ENCODE data around the gene RCL1.
"Not testable (repeated sequence)": the region's sequence is repeated elsewhere in the genome, so short reads cannot be mapped to it uniquely, and the experiment has no call there.

The RCL1 gene

DNA sequence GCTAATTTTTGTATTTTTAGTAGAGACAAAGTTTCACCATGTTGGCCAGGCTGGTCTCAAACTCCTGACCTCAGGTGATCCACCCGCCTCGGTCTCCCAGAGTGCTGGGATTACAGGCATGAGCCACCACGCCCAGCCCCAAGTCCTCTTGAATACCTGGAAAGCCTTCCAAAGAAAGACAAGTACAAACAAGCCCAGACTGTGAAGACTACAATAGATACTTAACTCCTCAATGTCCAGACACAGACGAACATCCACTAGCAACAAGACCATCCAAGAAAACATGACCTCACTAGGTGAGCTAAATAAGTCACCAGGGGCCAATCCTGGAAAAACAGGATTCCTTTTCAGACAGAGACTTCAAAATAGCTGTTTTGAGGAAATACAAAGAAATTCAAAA is 9.6 kb upstream of the RCL1 start:
- not testable (repeated sequence) for DNase-seq (ENCODE audit: low read depth in 2 of 2)

- no peak for DNase-seq (ENCODE audit: low read depth in 2 of 2)
Observed at GRCh38 chr9:4784403-4784802, 8.3 kb upstream of the RCL1 start.

DNA sequence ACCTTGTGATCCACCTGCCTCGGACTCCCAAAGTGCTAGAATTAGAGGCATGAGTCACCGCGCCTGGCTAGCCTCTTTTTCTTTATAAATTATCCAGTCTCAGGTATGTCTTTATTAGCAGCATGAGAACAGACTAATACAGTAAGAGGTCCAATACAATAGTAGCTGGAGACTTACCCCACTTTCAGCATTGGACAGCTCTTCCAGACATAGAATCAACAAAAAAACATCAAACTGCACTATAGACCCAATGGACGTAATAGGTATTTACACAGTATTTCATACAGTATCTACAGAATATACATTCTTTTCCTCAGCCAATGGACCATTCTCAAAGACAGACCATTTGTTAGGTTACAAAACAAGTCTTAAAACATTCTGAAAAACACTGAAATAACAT is 6.1 kb upstream of the RCL1 start:
- no peak for DNase-seq (ENCODE audit: low read depth in 2 of 2)

- no peak for DNase-seq (ENCODE audit: low read depth in 2 of 2)
Observed at GRCh38 chr9:4787876-4788275, 4.9 kb upstream of the RCL1 start.

DNA sequence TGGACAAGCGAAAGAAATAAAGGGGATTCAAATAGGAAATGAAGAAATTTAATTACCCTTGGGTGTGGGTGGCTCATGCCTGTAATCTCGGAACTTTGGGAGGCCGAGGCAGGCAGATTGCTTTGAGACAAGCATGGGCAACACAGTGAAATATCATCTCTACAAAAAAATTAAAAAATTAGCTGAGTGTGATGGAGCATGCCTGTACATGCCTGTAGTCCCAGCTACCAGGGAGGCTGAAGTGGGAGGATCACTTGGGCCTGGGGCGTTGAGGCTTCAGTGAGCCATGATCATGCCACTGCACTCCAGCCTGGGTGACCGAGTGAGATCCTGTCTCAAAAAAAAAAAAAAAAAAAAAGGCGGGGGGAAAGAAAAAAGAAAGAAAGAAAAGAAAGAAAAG is 4.0 kb upstream of the RCL1 start:
- no peak for DNase-seq (ENCODE audit: low read depth in 2 of 2)

- DNase-seq (ENCODE audit: low read depth in 2 of 2): no peak
Observed at GRCh38 chr9:4792054-4792571, 631 bp upstream of the RCL1 start.

DNA sequence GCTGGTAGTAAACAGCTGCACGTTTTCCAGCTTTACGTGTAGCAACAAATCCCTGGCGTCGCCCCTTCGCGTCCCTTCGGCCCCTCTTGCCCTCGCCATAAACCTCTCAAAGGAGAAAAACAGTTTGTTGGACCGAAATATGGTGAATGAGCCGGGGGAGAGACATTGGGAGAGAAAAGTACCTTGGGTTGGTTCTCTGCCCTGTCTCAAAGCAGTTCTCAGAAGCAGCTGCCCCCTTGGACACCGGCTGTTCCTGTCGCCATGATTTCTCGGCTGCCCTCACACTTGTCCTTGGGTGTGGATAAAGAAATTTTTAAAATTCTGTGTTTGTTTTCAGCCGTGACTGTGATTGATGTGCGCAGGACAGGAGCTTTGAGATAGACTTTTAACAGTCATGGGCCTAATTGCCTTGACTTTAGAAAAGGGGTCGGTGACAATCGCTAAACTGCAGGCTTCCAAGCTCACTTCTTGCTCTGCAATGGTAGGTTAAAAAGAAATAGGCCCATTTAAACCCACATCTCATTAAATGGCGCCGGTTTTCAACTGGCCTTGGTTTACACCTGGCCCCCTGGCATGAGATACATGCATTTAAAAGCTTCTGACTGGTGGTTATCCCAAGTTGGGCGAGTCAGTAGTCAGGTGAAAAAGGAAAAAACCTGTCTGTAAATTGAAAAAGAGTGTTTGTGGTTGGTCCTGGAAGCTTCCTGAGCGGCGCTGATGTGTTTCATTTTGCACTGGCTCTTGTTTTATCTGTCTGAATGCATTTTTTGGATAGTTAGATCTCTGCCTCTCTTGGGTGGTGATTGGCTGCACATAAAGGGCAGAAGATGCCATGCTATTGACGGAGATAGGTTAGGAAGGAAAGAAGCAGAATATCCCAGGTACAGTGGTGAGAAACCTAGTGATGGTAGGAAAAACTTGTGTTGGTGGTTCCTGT is 983 bp downstream of the RCL1 start:
- DNase-seq (ENCODE audit: low read depth in 2 of 2): no peak

DNA sequence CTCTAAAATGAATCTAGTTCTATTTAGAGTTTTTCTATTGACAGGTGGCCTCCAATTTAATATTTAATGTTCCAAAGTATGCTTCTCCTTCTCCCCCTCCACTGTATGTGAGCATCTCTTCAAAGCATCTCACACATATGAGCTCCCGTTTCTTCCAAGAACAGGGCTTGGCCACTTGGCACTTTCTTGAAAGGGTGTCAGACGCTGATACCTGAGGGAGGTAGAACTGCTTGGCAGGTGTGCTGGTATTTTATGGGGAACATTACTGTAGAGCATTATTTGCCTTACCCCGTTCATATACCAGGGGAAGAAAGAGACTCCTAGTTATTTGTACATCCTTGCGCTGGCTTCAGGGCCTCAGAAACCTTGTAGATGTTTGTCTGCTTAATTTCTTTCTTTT is 1.9 kb downstream of the RCL1 start:
- no peak for DNase-seq (ENCODE audit: low read depth in 2 of 2)

DNA sequence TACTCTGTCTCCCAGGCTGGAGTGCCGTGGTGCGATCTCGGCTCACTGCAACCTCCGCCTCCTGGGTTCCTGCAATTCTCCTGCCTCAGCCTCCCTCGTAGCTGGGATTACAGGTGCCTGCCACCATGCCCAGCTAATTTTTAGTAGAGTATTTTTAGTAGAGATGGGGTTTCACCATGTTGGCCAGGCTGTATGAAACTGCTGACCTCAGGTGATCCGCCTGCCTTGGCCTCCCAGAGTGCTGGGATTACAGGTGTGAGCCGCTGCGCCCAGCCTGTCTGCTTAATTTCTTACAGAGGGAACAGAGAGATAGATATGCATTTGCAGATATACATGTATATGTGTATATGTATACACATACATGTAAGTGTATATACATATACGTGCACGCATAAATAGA is 2.4 kb downstream of the RCL1 start:
- not testable (repeated sequence) for DNase-seq (ENCODE audit: low read depth in 2 of 2)

GRCh38 chr9:4796530-4796929 is 3.8 kb downstream of the RCL1 start:
- DNase-seq (ENCODE audit: low read depth in 2 of 2): no peak

- no peak for DNase-seq (ENCODE audit: low read depth in 2 of 2)
Observed at GRCh38 chr9:4796988-4797853, 4.5 kb downstream of the RCL1 start.

DNA sequence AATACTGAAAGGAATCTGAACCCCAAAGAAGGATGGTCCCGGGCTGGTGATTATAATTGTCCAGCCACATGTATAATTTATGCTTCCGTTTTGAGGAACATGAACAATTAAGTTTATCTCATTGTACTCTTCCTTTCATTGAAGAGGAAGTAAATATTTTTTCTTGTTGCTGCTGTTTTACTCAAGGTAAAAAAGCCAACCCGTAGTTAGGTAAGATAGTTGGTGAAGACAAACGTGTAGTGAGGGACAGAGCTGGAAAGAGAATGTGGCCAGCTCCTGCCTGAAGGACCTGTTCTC is 5.1 kb downstream of the RCL1 start:
- DNase-seq (ENCODE audit: low read depth in 2 of 2): no peak

GRCh38 chr9:4798281-4799032 is 5.7 kb downstream of the RCL1 start:
- no peak for DNase-seq (ENCODE audit: low read depth in 2 of 2)

DNA sequence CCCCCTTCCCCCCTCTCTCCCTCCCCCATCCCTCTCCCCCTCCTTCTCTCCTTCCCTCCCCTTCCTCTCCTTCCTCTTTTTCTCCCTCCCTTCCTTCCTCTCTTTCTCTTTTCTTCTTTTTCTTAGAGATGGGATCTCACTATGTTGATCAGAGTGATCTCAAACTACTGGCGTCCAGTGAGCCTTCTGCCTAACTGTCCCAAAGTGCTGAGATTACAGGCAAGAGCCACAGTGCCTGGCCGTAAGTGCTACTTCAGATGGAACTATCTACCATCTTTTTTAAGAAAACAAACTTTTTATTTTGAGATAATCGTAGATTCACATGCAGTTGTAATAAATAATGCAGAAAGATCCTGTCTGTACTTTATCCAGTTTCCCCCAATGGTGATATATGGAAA is 6.3 kb downstream of the RCL1 start:
- no peak for DNase-seq (ENCODE audit: low read depth in 2 of 2)

GRCh38 chr9:4799775-4800174 is 7.0 kb downstream of the RCL1 start:
- DNase-seq (ENCODE audit: low read depth in 2 of 2): no peak

- no peak for DNase-seq (ENCODE audit: low read depth in 2 of 2)
Observed at GRCh38 chr9:4801156-4801555, 8.4 kb downstream of the RCL1 start.

GRCh38 chr9:4803670-4804530 is 11.2 kb downstream of the RCL1 start:
- no peak for DNase-seq (ENCODE audit: low read depth in 2 of 2)

- DNase-seq (ENCODE audit: low read depth in 2 of 2): no peak
Observed at GRCh38 chr9:4804531-4805016, 11.8 kb downstream of the RCL1 start.

DNA sequence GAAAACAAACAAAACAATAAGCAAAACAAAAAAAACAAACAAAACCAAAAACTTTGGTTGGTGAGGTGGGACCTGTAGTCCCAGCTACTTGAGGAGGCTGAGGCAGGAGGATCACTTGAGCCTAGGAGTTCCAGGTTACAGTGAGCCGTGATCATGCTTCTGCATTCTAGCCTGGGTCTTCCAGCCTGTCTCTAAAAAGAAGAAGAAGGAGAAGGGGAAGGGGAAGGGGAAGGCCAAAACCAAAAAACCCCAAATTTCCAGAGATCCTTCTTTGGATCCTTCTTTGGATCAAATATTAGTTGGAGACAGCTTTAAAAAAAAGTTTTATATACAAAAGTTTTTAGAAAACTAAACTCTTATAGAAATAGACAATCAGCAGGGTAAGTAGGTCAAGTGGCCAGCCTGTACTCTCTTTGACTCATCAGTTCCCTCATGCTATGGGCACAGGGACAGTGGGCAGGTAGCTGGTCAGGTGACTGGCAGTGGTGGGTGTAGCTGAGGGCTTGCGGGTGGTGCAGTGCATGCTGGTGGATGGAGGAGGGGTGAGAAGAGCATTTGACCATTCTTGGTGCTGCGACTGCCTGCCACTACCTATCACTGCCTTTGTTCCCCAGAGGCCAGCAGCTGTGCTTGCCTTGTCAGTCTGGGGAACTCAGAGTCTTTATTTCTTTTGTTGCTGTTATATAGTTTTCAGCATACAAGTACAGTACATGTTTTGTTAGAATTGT is 12.6 kb downstream of the RCL1 start:
- DNase-seq (ENCODE audit: low read depth in 2 of 2): no peak

DNA sequence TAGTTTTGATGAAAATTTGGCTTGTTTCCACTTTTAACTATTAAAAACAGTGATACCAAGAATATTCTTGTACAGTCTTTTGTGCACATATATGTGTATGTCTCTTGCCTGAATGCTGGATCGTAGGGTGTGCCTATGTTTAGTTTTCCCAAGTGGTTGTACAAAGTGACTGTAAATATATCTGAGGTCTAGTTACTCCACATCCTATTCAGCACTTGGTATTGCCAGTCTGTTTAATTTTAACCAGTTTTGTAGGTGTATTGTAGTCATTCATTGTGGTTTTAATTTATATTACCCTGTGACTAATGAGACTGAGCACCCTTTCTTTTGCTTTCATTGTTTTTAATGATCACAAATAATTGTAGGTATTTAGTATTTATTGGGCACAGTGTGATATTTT is 17.8 kb downstream of the RCL1 start:
- DNase-seq (ENCODE audit: low read depth in 2 of 2): no peak
